GM23248 (cell line): ENCODE data around the gene MOAP1.

Experiments used
- EZH2 ChIP-seq: fragments of 200-600 bp; sonication (generic); IDR thresholded peaks from 2 replicates; pipeline ENCODE4 v1.6.1; 2018; ENCODE audit warnings: antibody characterized with exemption, mild to moderate bottlenecking; ENCODE audit not compliant: insufficient read depth, poor library complexity, severe bottlenecking
- EZH2phosphoT487 ChIP-seq: fragments of 200-600 bp; sonication (generic); IDR thresholded peaks from 2 replicates; pipeline ENCODE4 v1.6.1; 2018; ENCODE audit warnings: antibody characterized with exemption, moderate library complexity, mild to moderate bottlenecking, low read depth; ENCODE audit not compliant: insufficient read depth

GRCh38 chr14:93132472-93133065, 52.1 kb downstream of the MOAP1 start:
- TF ChIP-seq EZH2phosphoT487 (no peak), EZH2 (no peak)
